HEK293T (cell line): ENCODE results near the gene TIMP3.
A peak's percentile ranks its signal among the peaks of the same experiment; 100 is the strongest.

Source experiments
- CTCF ChIA-PET: fragments of 350-600 bp; formaldehyde crosslinking; extraction: SDS; loops from one replicate; lab custom pipeline; 2021; ENCODE audit warnings: antibody characterized with exemption, inconsistent platforms; lab: Yijun Ruan, JAX
- POLR2A ChIA-PET: fragments of 350-600 bp; formaldehyde crosslinking; extraction: SDS; loops from one replicate; lab custom pipeline; 2020; ENCODE audit warnings: antibody characterized with exemption, inconsistent platforms; lab: Yijun Ruan, JAX
- DNase-seq: peaks from one replicate; pipeline ENCODE4 v3.0.0; 2012; ENCODE audit warnings: mixed read lengths; ENCODE audit errors: extremely low spot score
- ARNT ChIP-seq: fragments of 450-650 bp; IDR thresholded peaks from 2 replicates; pipeline ENCODE4 v1.6.1; 2017; ENCODE audit warnings: mild to moderate bottlenecking
- BHLHE40 ChIP-seq: fragments of 450-650 bp; IDR thresholded peaks from 2 replicates; pipeline ENCODE4 v1.6.1; 2016; ENCODE audit warnings: mild to moderate bottlenecking, moderate library complexity, borderline replicate concordance
- CTBP1 ChIP-seq: fragments of 450-650 bp; IDR thresholded peaks from 2 replicates; pipeline ENCODE4 v1.6.1; 2016; ENCODE audit warnings: borderline replicate concordance
- ELF4 ChIP-seq: fragments of 450-650 bp; IDR thresholded peaks from 2 replicates; pipeline ENCODE4 v1.6.1; 2017; ENCODE audit warnings: antibody characterized with exemption
- FOXA1 ChIP-seq: fragments of 450-650 bp; IDR thresholded peaks from 2 replicates; pipeline ENCODE4 v1.6.1; 2016; ENCODE audit warnings: mild to moderate bottlenecking
- FOXK2 ChIP-seq: fragments of 450-650 bp; IDR thresholded peaks from 2 replicates; pipeline ENCODE4 v1.6.1; 2016; ENCODE audit warnings: mild to moderate bottlenecking
- FOXM1 ChIP-seq: fragments of 450-650 bp; IDR thresholded peaks from 2 replicates; pipeline ENCODE4 v1.6.1; 2017; ENCODE audit warnings: mild to moderate bottlenecking, borderline replicate concordance
- HDGF ChIP-seq: fragments of 450-650 bp; IDR thresholded peaks from 2 replicates; pipeline ENCODE4 v1.6.1; 2017; ENCODE audit warnings: antibody characterized with exemption, borderline replicate concordance
- L3MBTL2 ChIP-seq: fragments of 450-650 bp; conservative IDR thresholded peaks from 2 replicates; pipeline ENCODE4 v1.6.1; 2016; ENCODE audit warnings: mild to moderate bottlenecking
- LEF1 ChIP-seq: fragments of 450-650 bp; IDR thresholded peaks from 2 replicates; pipeline ENCODE4 v1.6.1; 2017; ENCODE audit warnings: mild to moderate bottlenecking, borderline replicate concordance
- NFRKB ChIP-seq: fragments of 450-650 bp; IDR thresholded peaks from 2 replicates; pipeline ENCODE4 v1.6.1; 2016; ENCODE audit warnings: mild to moderate bottlenecking, moderate library complexity
- PKNOX1 ChIP-seq: fragments of 450-650 bp; IDR thresholded peaks from 2 replicates; pipeline ENCODE4 v1.6.1; 2016
- SP1 ChIP-seq: fragments of 450-650 bp; IDR thresholded peaks from 2 replicates; pipeline ENCODE4 v1.6.1; 2017
- SUZ12 ChIP-seq: fragments of 450-650 bp; IDR thresholded peaks from 2 replicates; pipeline ENCODE4 v1.6.1; 2016; ENCODE audit warnings: mild to moderate bottlenecking
- TARDBP ChIP-seq: fragments of 450-650 bp; IDR thresholded peaks from 2 replicates; pipeline ENCODE4 v1.6.1; 2016
- ZNF384 ChIP-seq: fragments of 450-650 bp; IDR thresholded peaks from 2 replicates; pipeline ENCODE4 v1.6.1; 2016

The TIMP3 gene

GRCh38 chr22:32809786-32810554 is 8.5 kb downstream of the TIMP3 start:
- POLR2A ChIA-PET = interaction anchor here (4.4 kb wide), 1 partner anchor 7 kb away, joined by 19 read pairs; the partner anchor contains the start of gene TIMP3
- TF ChIP-seq PKNOX1 (0 out of 2 replicates have a peak, but pooled peaks have one; percentile 2), FOXM1 (no peak)

DNA sequence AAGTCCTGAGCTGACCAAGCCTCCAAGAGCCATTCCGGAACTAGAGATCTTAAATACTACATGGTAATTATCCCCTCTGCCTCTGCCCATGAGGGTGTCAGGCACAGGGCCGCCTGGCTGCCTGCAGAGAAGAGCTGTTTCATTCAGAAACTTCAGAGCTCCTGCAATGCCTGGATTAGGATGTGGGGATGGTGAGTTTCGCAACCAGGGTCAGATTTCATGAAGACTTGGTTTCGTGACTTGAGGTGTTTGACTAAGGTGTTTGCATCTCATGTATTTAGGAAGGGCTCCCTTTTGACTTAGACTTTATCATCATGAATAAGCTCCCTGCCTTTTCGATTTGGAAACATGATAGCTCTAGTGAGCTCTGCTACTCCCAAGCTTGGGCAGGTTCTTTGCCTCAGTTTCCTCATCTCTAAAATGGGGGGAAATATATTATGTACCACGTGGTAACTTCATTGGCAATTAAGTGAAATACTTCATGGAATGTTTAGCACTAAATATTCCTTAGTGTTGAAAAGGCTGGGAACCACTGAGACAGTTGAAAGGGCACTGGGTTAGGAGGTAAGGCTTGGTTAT is 9.1 kb downstream of the TIMP3 start:
- no peak for DNase-seq
- no peak for TF ChIP-seq NFRKB
- TF ChIP-seq SP1 = no peak
- TF ChIP-seq PKNOX1 = no peak
- TF ChIP-seq ARNT = no peak
- no peak for TF ChIP-seq FOXK2
- TF ChIP-seq ELF4 = no peak
- no peak for TF ChIP-seq TARDBP
- TF ChIP-seq CTBP1 = no peak
- TF ChIP-seq SUZ12 = no peak
- TF ChIP-seq HDGF = no peak
- TF ChIP-seq LEF1 = no peak
- no peak for TF ChIP-seq ZNF384
- TF ChIP-seq BHLHE40 = no peak
- TF ChIP-seq FOXM1 = no peak
- no peak for TF ChIP-seq FOXA1
- CTCF ChIA-PET = interaction anchor here (0.6 to 2.5 kb wide), 3 partner anchors 13 to 318 kb away, joined by 4 to 11 read pairs (median 5); no protein-coding TSS in a partner anchor
- POLR2A ChIA-PET = interaction anchor here (1.1 to 4.4 kb wide), 2 partner anchors 8 to 24 kb away, joined by 4 to 19 read pairs; partner anchors contain the start of gene TIMP3

More at GRCh38 chr22:32809786-32810554, 8.5 kb downstream of the TIMP3 start:
- CTCF ChIA-PET = interaction anchor here (0.6 to 2.5 kb wide), 3 partner anchors 13 to 318 kb away, joined by 4 to 11 read pairs (median 5); no protein-coding TSS in a partner anchor
- DNase-seq = no peak

GRCh38 chr22:32811788-32812545 is 10.5 kb downstream of the TIMP3 start:
- no peak for DNase-seq
- TF ChIP-seq NFRKB (no peak), HDGF (no peak), FOXM1 (no peak)
- ChIA-PET POLR2A (interaction anchor here (1.1 to 4.4 kb wide), 2 partner anchors 9 to 22 kb away, joined by 4 to 19 read pairs; partner anchors contain the start of gene TIMP3), CTCF (interaction anchor here (0.6 to 2.5 kb wide), 3 partner anchors 15 to 24 kb away, joined by 3 to 11 read pairs (median 4); no protein-coding TSS in a partner anchor)

DNA sequence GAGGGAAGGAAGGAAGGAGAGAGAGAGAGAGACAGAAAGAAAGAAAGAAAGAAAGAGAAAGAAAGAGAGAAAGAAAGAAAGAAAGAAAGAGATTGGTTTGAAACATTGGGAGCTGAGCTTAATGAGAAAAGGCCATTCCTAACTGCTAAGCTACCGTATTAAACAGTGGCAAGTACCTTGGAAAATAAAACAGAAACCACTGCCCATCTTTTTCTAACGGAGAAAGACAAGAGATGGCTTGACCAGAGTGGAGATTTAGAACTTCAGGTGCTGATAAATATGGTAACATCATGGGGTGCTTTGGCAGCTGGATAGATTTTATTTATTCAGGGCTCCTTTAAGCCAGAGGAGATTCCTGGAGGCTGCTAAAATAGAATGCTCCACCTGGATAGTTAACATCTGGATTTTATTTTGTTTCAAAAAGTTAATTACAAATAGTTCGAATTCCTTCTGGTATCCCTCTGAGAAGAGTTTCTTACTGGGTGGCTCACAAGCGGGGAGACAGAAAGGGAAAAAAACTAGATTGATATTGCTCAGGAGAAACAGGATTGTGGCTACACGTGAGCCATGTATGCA is 12.9 kb downstream of the TIMP3 start:
- TF ChIP-seq ARNT = no peak
- TF ChIP-seq ELF4 = no peak
- TF ChIP-seq TARDBP = no peak
- TF ChIP-seq HDGF = no peak
- no peak for TF ChIP-seq BHLHE40
- no peak for TF ChIP-seq SP1
- no peak for TF ChIP-seq PKNOX1
- TF ChIP-seq FOXK2 = no peak
- no peak for TF ChIP-seq LEF1
- TF ChIP-seq FOXA1 = no peak
- TF ChIP-seq SUZ12 = no peak
- TF ChIP-seq ZNF384 = no peak
- TF ChIP-seq CTBP1 = no peak
- TF ChIP-seq L3MBTL2 = no peak
- no peak for TF ChIP-seq NFRKB
- TF ChIP-seq FOXM1 = no peak
- CTCF ChIA-PET = no interaction called here
- POLR2A ChIA-PET = no interaction called here

GRCh38 chr22:32815059-32815458 is 13.6 kb downstream of the TIMP3 start:
- ChIA-PET CTCF (no interaction called here), POLR2A (no interaction called here)
- TF ChIP-seq FOXK2 (no peak), FOXM1 (no peak)
- no peak for DNase-seq

More for the DNA sequence above, 12.9 kb downstream of the TIMP3 start:
- no peak for DNase-seq
